ENCODE results near the gene ATP2B2.

Gene ATP2B2

GRCh38 chr3:10360478-10360877 lies 144.9 kb downstream of the ATP2B2 start:
- TF ChIP-seq, protein P1, sequence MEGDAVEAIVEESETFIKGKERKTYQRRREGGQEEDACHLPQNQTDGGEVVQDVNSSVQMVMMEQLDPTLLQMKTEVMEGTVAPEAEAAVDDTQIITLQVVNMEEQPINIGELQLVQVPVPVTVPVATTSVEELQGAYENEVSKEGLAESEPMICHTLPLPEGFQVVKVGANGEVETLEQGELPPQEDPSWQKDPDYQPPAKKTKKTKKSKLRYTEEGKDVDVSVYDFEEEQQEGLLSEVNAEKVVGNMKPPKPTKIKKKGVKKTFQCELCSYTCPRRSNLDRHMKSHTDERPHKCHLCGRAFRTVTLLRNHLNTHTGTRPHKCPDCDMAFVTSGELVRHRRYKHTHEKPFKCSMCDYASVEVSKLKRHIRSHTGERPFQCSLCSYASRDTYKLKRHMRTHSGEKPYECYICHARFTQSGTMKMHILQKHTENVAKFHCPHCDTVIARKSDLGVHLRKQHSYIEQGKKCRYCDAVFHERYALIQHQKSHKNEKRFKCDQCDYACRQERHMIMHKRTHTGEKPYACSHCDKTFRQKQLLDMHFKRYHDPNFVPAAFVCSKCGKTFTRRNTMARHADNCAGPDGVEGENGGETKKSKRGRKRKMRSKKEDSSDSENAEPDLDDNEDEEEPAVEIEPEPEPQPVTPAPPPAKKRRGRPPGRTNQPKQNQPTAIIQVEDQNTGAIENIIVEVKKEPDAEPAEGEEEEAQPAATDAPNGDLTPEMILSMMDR (IDR thresholded peaks at IDR 0.05): no peak
- no peak for DNase-seq (ENCODE audit: low spot score)

DNA sequence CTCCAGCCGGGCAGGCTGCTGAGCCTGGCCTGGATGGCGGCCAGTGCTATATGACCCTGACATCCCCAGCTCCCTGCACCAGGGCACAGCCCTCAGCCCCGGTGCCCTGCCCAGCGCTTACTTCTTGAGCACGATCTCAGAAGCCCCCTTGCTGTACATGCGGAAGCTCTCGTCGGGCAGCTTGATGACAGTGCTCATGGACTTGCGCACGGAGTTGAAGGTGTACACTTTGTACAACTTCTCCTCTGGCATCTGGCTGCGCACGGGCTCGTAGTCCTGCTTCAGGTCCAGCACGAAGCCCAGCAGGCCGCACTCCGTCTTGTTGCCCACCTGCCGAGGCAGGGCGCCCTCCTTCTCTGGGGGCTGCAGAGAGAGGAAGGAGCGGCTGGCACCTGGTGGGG lies 145.6 kb downstream of the ATP2B2 start:
- H3K4me3 ChIP-seq: no peak overlapping the region
- DNase-seq (ENCODE audit: low spot score): no peak
- TF ChIP-seq, protein P1 (IDR thresholded peaks at IDR 0.05): no peak
- no peak overlapping the region for H3K27ac ChIP-seq

More at GRCh38 chr3:10360478-10360877, 144.9 kb downstream of the ATP2B2 start:
- Histone ChIP-seq H3K27ac (no peak overlapping the region), H3K4me3 (no peak overlapping the region)

- TF ChIP-seq, protein P1 (IDR thresholded peaks at IDR 0.05): no peak
- no peak overlapping the region for H3K27ac ChIP-seq
- no peak for DNase-seq (ENCODE audit: low spot score)
- no peak overlapping the region for H3K4me3 ChIP-seq
Measured at GRCh38 chr3:10358309-10358980, 146.9 kb downstream of the ATP2B2 start.

GRCh38 chr3:10357592-10358308 lies 147.6 kb downstream of the ATP2B2 start:
- TF ChIP-seq, protein P1 (IDR thresholded peaks at IDR 0.05): no peak
- no peak overlapping the region for H3K27ac ChIP-seq
- no peak overlapping the region for H3K4me3 ChIP-seq
- DNase-seq (ENCODE audit: low spot score): no peak

GRCh38 chr3:10357095-10357494 lies 148.3 kb downstream of the ATP2B2 start:
- H3K4me3 ChIP-seq: no peak overlapping the region
- H3K27ac ChIP-seq: no peak overlapping the region
- TF ChIP-seq, protein P1 (IDR thresholded peaks at IDR 0.05): no peak
- DNase-seq (ENCODE audit: low spot score): no peak

DNA sequence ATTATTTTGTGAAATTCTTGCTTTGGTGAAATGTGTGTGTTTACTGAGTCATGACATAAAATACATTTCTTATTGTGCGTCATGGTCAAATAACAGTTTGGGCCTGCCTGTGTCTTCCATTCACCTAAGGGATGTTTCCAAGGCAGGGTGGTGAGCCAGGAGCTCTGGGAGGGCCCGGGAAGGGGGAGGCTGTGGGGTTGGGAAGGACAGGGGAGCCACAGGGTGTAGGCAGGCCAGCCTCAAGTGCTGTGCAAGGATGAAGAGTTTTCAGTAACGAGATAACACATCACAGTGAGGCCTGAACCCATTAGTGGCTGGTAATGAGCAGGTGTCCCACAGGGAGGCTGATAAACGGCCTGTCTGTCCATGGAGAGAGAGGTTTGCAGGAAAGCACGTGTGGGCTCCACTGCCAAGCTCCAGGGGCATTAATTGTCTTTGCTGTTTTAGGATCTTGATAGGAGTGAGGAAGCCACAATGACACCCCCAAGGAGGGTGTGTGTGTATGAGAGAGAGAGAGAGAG lies 148.9 kb downstream of the ATP2B2 start:
- no peak for DNase-seq (ENCODE audit: low spot score)
- Histone ChIP-seq H3K4me3 (no peak overlapping the region), H3K27ac (no peak overlapping the region)
- TF ChIP-seq, protein P1 (IDR thresholded peaks at IDR 0.05): no peak

Data from coronary artery (tissue), 2 donors.